Right ventricle myocardium superior (tissue), 1 donor: Measurements from ENCODE around the gene TMEM176B. TPM values are rescaled to one million over a fixed set of nuclear protein-coding genes. Genes with fewer than 3 reads are reported as not detected.
"Not testable (repeated sequence)": the region's sequence is repeated elsewhere in the genome, so short reads cannot be mapped to it uniquely, and the experiment has no call there.

Source experiments
- ATAC-seq: fragments of 200-7000 bp; cut with Tn5 transposase; one replicate; pipeline ENCODE4 v1.9.1; 2020; ENCODE audit warnings: mild to moderate bottlenecking; ENCODE audit not compliant: poor library complexity
- DNase-seq: peaks from one replicate; pipeline ENCODE4 v3.0.0-alpha.2; 2020
- intact Hi-C: fragments of 100-400 bp; cut with DNase I; formaldehyde crosslinking; loops from one replicate; pipeline ENCODE4 v1.11.2; 2022
- total RNA-seq: library from RNA; stranded (reverse); fragmentation: NEBNext Ultra II Directional; extraction: Animal tissue kit (Norgen Biotek cat#: 25700); gene quantifications from one replicate; pipeline ENCODE4 v1.2.1, GENCODE V29; 2021
- donor health status: DM: no; HTN: yes; CAD: no; lungs with severe emphysema.

Gene TMEM176B
- total RNA-seq, 1 donor from 2014 or later = 33.4 TPM

- DNase-seq (no peak), ATAC-seq (no peak)
- intact Hi-C loops = no loop called here
Measured at GRCh38 chr7:150799156-150799555, 1.0 kb downstream of the TMEM176B start.

- intact Hi-C loops = no loop called here
- ATAC-seq (no peak), DNase-seq (no peak)
Measured at GRCh38 chr7:150797661-150798060, 2.5 kb downstream of the TMEM176B start.

- intact Hi-C loops = no loop called here
- no peak for DNase-seq
- no peak for ATAC-seq
Measured at GRCh38 chr7:150793569-150794238, 6.5 kb downstream of the TMEM176B start.

- ATAC-seq (no peak), DNase-seq (no peak)
- intact Hi-C loops = no loop called here
Measured at GRCh38 chr7:150791746-150792452, 8.3 kb downstream of the TMEM176B start.

GRCh38 chr7:150791304-150791703, 8.9 kb downstream of the TMEM176B start:
- ATAC-seq (no peak), DNase-seq (no peak)
- intact Hi-C loops = no loop called here

- intact Hi-C loops = no loop called here
- no peak for DNase-seq
- ATAC-seq = no peak
Measured at GRCh38 chr7:150790416-150791075, 9.6 kb downstream of the TMEM176B start.

GRCh38 chr7:150788474-150789269, 11.5 kb downstream of the TMEM176B start:
- ATAC-seq (peak; percentile 69), DNase-seq (peak; percentile 80)
- intact Hi-C loops = no loop called here

- ATAC-seq (peak; percentile 66), DNase-seq (no peak)
Measured at GRCh38 chr7:150787321-150788281, 12.6 kb downstream of the TMEM176B start.

GRCh38 chr7:150784954-150785353, 15.2 kb downstream of the TMEM176B start:
- DNase-seq = no peak
- intact Hi-C loops = no loop called here
- ATAC-seq = peak; percentile 36

More at GRCh38 chr7:150787321-150788281, 12.6 kb downstream of the TMEM176B start:
- intact Hi-C loops = no loop called here

GRCh38 chr7:150784120-150784736, 15.9 kb downstream of the TMEM176B start:
- ATAC-seq = no peak
- DNase-seq = no peak
- intact Hi-C loops = no loop called here

- intact Hi-C loops = no loop called here
- ATAC-seq (no peak), DNase-seq (no peak)
Measured at GRCh38 chr7:150781961-150782360, 18.2 kb downstream of the TMEM176B start.

- ATAC-seq (peak; percentile 28), DNase-seq (no peak)
- intact Hi-C loops = no loop called here
Measured at GRCh38 chr7:150781103-150781502, 19.1 kb downstream of the TMEM176B start.

- ATAC-seq (no peak), DNase-seq (no peak)
- intact Hi-C loops = no loop called here
Measured at GRCh38 chr7:150780292-150780691, 19.9 kb downstream of the TMEM176B start.

- ATAC-seq (peak; percentile 93), DNase-seq (peak; percentile 91)
- intact Hi-C loops = loop anchor here (5.0 kb wide), 3 partner anchors 83 to 208 kb away; no protein-coding TSS in a partner anchor
Measured at GRCh38 chr7:150778738-150779301, 21.3 kb downstream of the TMEM176B start.

GRCh38 chr7:150778014-150778737, 22.0 kb downstream of the TMEM176B start:
- DNase-seq (no peak), ATAC-seq (no peak)
- intact Hi-C loops = loop anchor here (5.0 kb wide), 3 partner anchors 84 to 209 kb away; no protein-coding TSS in a partner anchor

GRCh38 chr7:150774131-150774530, 26.0 kb downstream of the TMEM176B start:
- intact Hi-C loops, ATAC-seq: not testable (repeated sequence)

More at GRCh38 chr7:150774131-150774530, 26.0 kb downstream of the TMEM176B start:
- not testable (repeated sequence) for DNase-seq
